Psoas muscle (tissue), 8 donors: ENCODE data around the gene SCARF2. TPM values are rescaled to one million over a fixed set of nuclear protein-coding genes. Genes with fewer than 3 reads are reported as not detected.
"Not testable (repeated sequence)": the region's sequence is repeated elsewhere in the genome, so short reads cannot be mapped to it uniquely, and the experiment has no call there.

Source experiments
- ATAC-seq, 4 donors: fragments of 200-7000 bp; cut with Tn5 transposase; one replicate each; pipeline ENCODE4 v1.9.1; 2020; ENCODE audit warnings: moderate library complexity in 3 of 4, mild to moderate bottlenecking in 2 of 4
- DNase-seq, 2 donors: peaks; one replicate each; pipeline ENCODE4 v3.0.0-alpha.2; 2020
- H3K27ac ChIP-seq: fragments of 200-600 bp; one replicate; pipeline ENCODE4 v1.8.0; 2022
- H3K27me3 ChIP-seq, 3 donors: fragments of 200-600 bp in 1 of 3; one replicate each; pipeline versions ENCODE4 v1.6.1 to v1.8.0; 2013 to 2022; ENCODE audit warnings: low read length in 2 of 3, mild to moderate bottlenecking in 2 of 3, moderate library complexity in 1 of 3; ENCODE audit not compliant: insufficient read depth in 3 of 3
- H3K36me3 ChIP-seq, 2 donors: fragments of 200-600 bp in 1 of 2; one replicate each; pipeline versions ENCODE4 v1.6.1 to v1.8.0; 2013 to 2022; ENCODE audit warnings: low read depth in 1 of 2, mild to moderate bottlenecking in 1 of 2, moderate library complexity in 1 of 2; ENCODE audit not compliant: insufficient read depth in 1 of 2
- H3K4me1 ChIP-seq: fragments of 200-600 bp; one replicate; pipeline ENCODE4 v1.8.0; 2022
- H3K4me3 ChIP-seq: fragments of 200-600 bp; one replicate; pipeline ENCODE4 v1.8.0; 2022; ENCODE audit warnings: mild to moderate bottlenecking
- H3K9me3 ChIP-seq: fragments of 200-600 bp; one replicate; pipeline ENCODE4 v1.8.0; 2022
- WGBS, 3 donors: extraction: QIAGEN DNeasy Blood & Tissue Kit; methylation state at CpG; one replicate each; pipeline versions ENCODE4 v1.1.6 to v1.1.7; 2013; 5-methylcytosine and 5-hydroxymethylcytosine counted together
- intact Hi-C, 2 donors: fragments of 100-400 bp; cut with DNase I; formaldehyde crosslinking; loops; one replicate each; pipeline versions ENCODE4 v1.11.0 to v1.14.2; 2022
- polyA plus RNA-seq, 3 donors: library from polyadenylated mRNA; stranded (reverse); fragments of 200-250 nt; gene quantifications; one replicate each; pipeline ENCODE4 v1.2.3, GENCODE V29; 2013
- total RNA-seq, 4 donors: library from RNA; stranded (reverse); fragmentation: NEBNext Ultra II Directional in 2 of 4; extraction: Animal tissue kit (Norgen Biotek cat#: 25700) in 2 of 4; gene quantifications; one replicate each; pipeline versions ENCODE4 v1.2.1 to v1.2.4, GENCODE V29; 2021 to 2023
- TF ChIP-seq, protein P1 (sequence below): fragments of 200-600 bp; IDR thresholded peaks from one replicate; pipeline ENCODE4 v1.8.0; 2022; ENCODE audit warnings: antibody characterized with exemption
- donor health status: healthy with polysubstance abuse.
- donor health status: DM: no; HTN: no; CAD: no; lungs with moderate emphysema.
- donor health status: Bipolar disorder and iron deficiency.
- donor health status: healthy.
- donor health status: DM: yes; HTN: yes; CAD: no.
- donor health status: DM: no; HTN: no; CAD: no.
- donor health status: DM: no; HTN: no; CAD: no.
- donor health status: DM: yes; HTN: yes; CAD: no.

SCARF2 gene
- total and polyA plus RNA-seq, 7 donors: 0.44 to 2.0 (median 1.3) TPM

DNA sequence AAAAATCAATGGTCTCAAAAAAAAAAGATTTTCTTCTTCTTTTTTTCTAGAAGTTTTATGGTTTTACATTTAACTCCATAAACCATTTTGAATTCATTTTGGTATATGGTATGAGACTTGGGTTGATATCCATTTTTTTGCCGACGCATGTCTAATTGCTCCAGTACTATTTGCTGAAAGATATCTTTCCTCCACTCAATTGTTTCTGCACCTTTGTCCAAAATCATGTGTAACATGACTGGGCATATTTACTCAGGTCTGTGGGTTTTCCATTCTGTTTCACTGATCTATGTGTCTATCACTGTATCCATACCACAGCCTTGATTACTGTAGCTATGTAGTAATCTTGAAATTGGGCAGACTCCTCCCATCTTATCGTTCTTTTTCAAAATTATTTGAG is 15.6 kb upstream of the SCARF2 start:
- Histone ChIP-seq H3K4me3 (no peak overlapping the region), H3K36me3 (peaks cover 0 to 40% of the 10 kb centered on the region in 2 donors), H3K27me3 (no peaks in the 10 kb centered on the region), H3K27ac (no peak overlapping the region), H3K4me1 (no peaks in the 10 kb centered on the region), H3K9me3 (no peaks in the 10 kb centered on the region)
- no peak for ATAC-seq
- intact Hi-C loops: no loop called here
- DNase-seq: no peak
- WGBS, 3 donors: 94 to 98% (median 97%) methylated on average over 3 of the region's 3 CpGs
- TF ChIP-seq, protein P1, sequence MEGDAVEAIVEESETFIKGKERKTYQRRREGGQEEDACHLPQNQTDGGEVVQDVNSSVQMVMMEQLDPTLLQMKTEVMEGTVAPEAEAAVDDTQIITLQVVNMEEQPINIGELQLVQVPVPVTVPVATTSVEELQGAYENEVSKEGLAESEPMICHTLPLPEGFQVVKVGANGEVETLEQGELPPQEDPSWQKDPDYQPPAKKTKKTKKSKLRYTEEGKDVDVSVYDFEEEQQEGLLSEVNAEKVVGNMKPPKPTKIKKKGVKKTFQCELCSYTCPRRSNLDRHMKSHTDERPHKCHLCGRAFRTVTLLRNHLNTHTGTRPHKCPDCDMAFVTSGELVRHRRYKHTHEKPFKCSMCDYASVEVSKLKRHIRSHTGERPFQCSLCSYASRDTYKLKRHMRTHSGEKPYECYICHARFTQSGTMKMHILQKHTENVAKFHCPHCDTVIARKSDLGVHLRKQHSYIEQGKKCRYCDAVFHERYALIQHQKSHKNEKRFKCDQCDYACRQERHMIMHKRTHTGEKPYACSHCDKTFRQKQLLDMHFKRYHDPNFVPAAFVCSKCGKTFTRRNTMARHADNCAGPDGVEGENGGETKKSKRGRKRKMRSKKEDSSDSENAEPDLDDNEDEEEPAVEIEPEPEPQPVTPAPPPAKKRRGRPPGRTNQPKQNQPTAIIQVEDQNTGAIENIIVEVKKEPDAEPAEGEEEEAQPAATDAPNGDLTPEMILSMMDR: no peak

DNA sequence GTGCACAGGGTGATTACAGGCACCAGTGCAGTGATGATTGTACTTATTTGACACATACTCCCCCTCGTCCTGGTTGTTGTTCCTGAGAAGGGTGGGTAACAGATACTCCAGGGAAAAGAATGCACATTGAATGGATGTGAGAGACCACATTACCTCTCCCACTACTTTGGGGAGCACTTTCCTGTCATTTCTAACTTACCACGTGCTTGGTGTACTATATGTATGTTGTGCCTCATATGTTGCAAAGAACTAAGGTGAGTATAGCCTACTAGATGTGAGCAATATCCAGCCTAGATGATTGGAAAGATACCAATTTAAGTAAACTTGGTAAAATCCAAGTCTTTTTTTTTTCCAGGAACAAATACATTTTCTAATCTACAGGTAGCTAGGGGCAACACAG is 14.3 kb upstream of the SCARF2 start:
- no peak for DNase-seq
- H3K27me3 ChIP-seq: no peaks in the 10 kb centered on the region
- H3K9me3 ChIP-seq: no peaks in the 10 kb centered on the region
- 74 to 88% (median 81%) methylated on average over 2 of the region's 2 CpGs for WGBS, 3 donors
- intact Hi-C loops: no loop called here
- H3K27ac ChIP-seq: no peak overlapping the region
- no peak overlapping the region for H3K4me3 ChIP-seq
- TF ChIP-seq, protein P1: no peak
- no peak for ATAC-seq
- H3K36me3 ChIP-seq: peaks cover 0 to 29% of the 10 kb centered on the region in 2 donors
- H3K4me1 ChIP-seq: no peaks in the 10 kb centered on the region

DNA sequence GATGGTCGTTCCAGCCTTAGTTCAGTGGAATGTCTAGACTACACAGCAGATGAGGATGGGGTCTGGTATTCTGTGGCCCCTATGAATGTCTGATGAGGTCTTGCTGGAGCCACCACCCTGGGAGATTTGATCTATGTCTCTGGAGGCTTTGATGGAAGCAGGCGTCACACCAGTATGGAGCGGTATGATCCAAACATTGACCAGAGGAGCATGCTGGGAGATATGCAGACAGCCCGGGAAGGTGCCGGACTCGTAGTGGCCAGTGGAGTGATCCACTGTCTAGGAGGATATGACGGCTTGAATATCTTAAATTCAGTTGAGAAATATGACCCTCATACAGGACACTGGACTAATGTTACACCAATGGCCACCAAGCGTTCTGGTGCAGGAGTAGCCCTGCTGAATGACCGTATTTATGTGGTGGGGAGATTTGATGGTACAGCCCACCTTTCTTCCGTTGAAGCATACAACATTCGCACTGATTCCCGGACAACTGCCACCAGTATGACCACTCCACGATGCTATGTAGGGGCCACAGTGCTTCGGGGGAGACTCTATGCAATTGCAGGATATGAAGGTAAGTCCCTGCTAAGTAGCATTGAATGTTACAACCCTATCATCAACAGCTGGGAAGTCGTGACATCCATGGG is 13.6 kb upstream of the SCARF2 start:
- H3K9me3 ChIP-seq, H3K27me3 ChIP-seq, H3K4me1 ChIP-seq, H3K4me3 ChIP-seq, H3K27ac ChIP-seq, ATAC-seq, intact Hi-C loops: not testable (repeated sequence)
- peaks cover 0 to 30% of the 10 kb centered on the region in 2 donors for H3K36me3 ChIP-seq
- WGBS, 3 donors: 91 to 95% (median 94%) methylated on average over 15 of the region's 15 CpGs
- DNase-seq: peak in 1 of 2 donors; percentile 8

DNA sequence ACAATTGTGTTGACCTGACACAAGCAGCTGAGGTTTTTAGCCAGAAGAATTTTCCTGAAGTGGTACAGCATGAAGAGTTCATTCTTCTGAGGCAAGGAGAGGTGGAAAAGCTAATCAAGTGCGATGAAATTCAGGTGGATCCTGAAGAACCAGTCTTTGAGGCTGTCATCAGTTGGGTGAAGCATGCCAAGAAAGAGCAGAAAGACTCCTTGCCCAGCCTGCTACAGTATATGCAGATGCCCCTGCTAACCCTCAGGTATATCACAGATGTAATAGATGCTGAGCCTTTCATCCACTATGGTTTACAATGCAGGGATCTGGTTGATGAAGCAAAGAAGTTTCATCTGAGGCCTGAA is 12.9 kb upstream of the SCARF2 start:
- ATAC-seq (no peak), DNase-seq (no peak)
- Histone ChIP-seq H3K4me1 (no peaks in the 10 kb centered on the region), H3K27ac (no peak overlapping the region), H3K36me3 (peaks cover 0 to 33% of the 10 kb centered on the region in 2 donors), H3K4me3 (no peak overlapping the region), H3K9me3 (no peaks in the 10 kb centered on the region), H3K27me3 (no peaks in the 10 kb centered on the region)
- TF ChIP-seq, protein P1: no peak
- WGBS, 3 donors: 100% methylated on average over 1 of the region's 1 CpG
- intact Hi-C loops: no loop called here

- Histone ChIP-seq H3K4me3 (no peak overlapping the region), H3K9me3 (no peaks in the 10 kb centered on the region), H3K27ac (no peak overlapping the region), H3K36me3 (peaks cover 0 to 36% of the 10 kb centered on the region in 2 donors), H3K27me3 (no peaks in the 10 kb centered on the region), H3K4me1 (no peaks in the 10 kb centered on the region)
- peak in 1 of 2 donors; percentile 26 for DNase-seq
- intact Hi-C loops: no loop called here
- WGBS, 3 donors: 95 to 96% (median 95%) methylated on average over 19 of the region's 19 CpGs
- TF ChIP-seq, protein P1: no peak
- no peak for ATAC-seq
Observed at GRCh38 chr22:20449819-20450550, 12.4 kb upstream of the SCARF2 start.
